Type B pancreatic cell (in vitro differentiated cells): ENCODE measurements around the gene CFAP74. TPM values are rescaled to one million over a fixed set of nuclear protein-coding genes. Genes with fewer than 3 reads are reported as not detected.

Experiments
- DNase-seq: peaks from one replicate; pipeline ENCODE4 v3.0.0; 2021; ENCODE audit warnings: mixed read lengths; ENCODE audit not compliant: unreplicated experiment; ENCODE audit errors: extremely low spot score
- H3K27ac Mint-ChIP-seq: 2 replicates; pipeline ENCODE4 v1.8.0; 2021; ENCODE audit warnings: mild to moderate bottlenecking, mixed read lengths
- H3K27me3 Mint-ChIP-seq: 2 replicates; pipeline ENCODE4 v1.8.0; 2021; ENCODE audit warnings: mixed read lengths
- H3K36me3 Mint-ChIP-seq: 2 replicates; pipeline ENCODE4 v1.8.0; 2021; ENCODE audit warnings: mixed read lengths
- H3K4me1 Mint-ChIP-seq: one replicate; pipeline ENCODE4 v1.8.0; 2021; ENCODE audit warnings: mixed read lengths; ENCODE audit not compliant: unreplicated experiment
- H3K4me3 Mint-ChIP-seq: 2 replicates; pipeline ENCODE4 v1.8.0; 2021; ENCODE audit warnings: mild to moderate bottlenecking, mixed read lengths
- H3K9me3 Mint-ChIP-seq: 2 replicates; pipeline ENCODE4 v1.8.0; 2021; ENCODE audit warnings: mixed read lengths
- total RNA-seq: library from RNA; stranded (reverse); gene quantifications from 2 replicates; pipeline ENCODE4 v1.2.1, GENCODE V29; 2021; ENCODE audit warnings: low replicate concordance
- TF ChIP-seq, protein P1 (sequence below): fragments of 200-600 bp; sonication (generic); conservative IDR thresholded peaks from 2 replicates; pipeline ENCODE4 v1.5.0; 2021; ENCODE audit warnings: antibody characterized with exemption, mild to moderate bottlenecking

Gene CFAP74
- total RNA-seq, 1 donor from 2014 or later = 1.5 TPM

DNA sequence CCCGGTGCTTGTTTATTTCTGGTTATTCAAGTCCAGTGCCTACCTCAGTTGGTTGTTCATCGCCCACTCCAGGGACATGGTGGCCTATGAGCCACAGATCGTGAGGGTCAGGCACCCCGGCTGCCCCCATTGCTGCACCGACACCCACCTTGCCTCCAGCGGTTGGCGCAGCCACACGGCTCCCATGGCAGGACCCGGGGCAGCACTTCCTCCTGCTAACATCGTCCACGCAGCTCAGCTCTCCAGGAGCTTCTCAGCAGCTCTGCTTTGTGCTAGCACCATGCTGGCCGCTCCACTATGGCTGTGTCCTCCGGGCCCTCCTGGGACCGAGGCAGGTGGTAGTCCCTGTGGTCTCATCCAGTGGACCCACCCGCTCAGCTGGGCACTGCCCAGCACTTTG lies 32.7 kb upstream of the CFAP74 start:
- H3K4me1 Mint-ChIP-seq = no peaks in the 10 kb centered on the region
- no peaks in the 10 kb centered on the region for H3K9me3 Mint-ChIP-seq
- no peak overlapping the region for H3K27ac Mint-ChIP-seq
- no peak overlapping the region for H3K4me3 Mint-ChIP-seq
- TF ChIP-seq, protein P1, sequence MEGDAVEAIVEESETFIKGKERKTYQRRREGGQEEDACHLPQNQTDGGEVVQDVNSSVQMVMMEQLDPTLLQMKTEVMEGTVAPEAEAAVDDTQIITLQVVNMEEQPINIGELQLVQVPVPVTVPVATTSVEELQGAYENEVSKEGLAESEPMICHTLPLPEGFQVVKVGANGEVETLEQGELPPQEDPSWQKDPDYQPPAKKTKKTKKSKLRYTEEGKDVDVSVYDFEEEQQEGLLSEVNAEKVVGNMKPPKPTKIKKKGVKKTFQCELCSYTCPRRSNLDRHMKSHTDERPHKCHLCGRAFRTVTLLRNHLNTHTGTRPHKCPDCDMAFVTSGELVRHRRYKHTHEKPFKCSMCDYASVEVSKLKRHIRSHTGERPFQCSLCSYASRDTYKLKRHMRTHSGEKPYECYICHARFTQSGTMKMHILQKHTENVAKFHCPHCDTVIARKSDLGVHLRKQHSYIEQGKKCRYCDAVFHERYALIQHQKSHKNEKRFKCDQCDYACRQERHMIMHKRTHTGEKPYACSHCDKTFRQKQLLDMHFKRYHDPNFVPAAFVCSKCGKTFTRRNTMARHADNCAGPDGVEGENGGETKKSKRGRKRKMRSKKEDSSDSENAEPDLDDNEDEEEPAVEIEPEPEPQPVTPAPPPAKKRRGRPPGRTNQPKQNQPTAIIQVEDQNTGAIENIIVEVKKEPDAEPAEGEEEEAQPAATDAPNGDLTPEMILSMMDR = no peak
- H3K36me3 Mint-ChIP-seq = no peaks in the 10 kb centered on the region
- DNase-seq = no peak
- peaks cover 13% of the 10 kb centered on the region for H3K27me3 Mint-ChIP-seq

DNA sequence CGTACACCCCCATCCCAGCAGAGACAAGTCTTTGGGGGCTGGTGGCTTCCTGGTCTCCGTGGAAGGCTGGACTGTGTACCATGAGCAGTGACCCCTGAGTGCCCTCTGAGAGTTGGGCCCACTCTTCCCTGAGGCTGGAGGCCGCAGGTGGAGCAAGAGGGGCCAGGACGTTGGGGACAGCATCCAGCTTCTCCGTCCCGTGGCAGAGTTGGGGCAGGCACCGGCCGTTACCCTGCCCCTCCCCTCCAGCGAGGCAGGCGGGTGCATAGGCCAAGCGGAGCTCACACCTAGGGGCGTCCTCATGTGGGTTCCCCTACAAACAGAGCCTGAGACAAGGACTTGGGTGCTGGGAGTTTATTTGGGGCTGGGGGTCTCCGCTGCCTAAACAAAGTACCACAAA lies 29.6 kb upstream of the CFAP74 start:
- no peak for DNase-seq
- Mint-ChIP-seq H3K4me3 (no peak overlapping the region), H3K27ac (no peak overlapping the region), H3K27me3 (peaks cover 6% of the 10 kb centered on the region), H3K4me1 (no peaks in the 10 kb centered on the region), H3K9me3 (no peaks in the 10 kb centered on the region), H3K36me3 (no peaks in the 10 kb centered on the region)
- TF ChIP-seq, protein P1 = no peak

DNA sequence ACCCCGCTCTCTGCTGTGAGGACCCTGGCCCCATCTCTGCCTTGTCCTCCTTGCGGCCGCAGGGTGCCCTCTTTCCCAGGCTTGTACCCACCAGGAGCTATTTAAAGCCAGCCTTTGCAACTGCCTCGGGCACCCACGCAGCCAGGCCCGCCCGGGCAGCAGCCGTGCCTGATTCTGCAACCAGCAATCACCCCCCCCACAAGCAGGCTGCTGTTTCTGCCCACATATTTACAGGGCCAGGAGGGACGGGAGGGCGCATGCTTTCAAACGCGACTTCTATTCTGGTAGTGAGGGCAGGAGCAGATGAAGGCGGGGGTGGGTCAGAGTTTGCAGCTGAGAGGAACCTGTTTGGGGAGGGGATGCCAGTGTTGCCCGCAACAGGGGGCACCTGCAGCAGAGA lies 29.2 kb upstream of the CFAP74 start:
- TF ChIP-seq, protein P1 = no peak
- Mint-ChIP-seq H3K4me3 (no peak overlapping the region), H3K27ac (no peak overlapping the region), H3K9me3 (no peaks in the 10 kb centered on the region), H3K36me3 (no peaks in the 10 kb centered on the region), H3K27me3 (peaks cover 5% of the 10 kb centered on the region), H3K4me1 (no peaks in the 10 kb centered on the region)
- no peak for DNase-seq

- H3K27me3 Mint-ChIP-seq = peaks cover 9% of the 10 kb centered on the region
- TF ChIP-seq, protein P1 = no peak
- no peak overlapping the region for H3K27ac Mint-ChIP-seq
- H3K4me3 Mint-ChIP-seq = no peak overlapping the region
- no peaks in the 10 kb centered on the region for H3K36me3 Mint-ChIP-seq
- no peak for DNase-seq
- no peaks in the 10 kb centered on the region for H3K4me1 Mint-ChIP-seq
- no peaks in the 10 kb centered on the region for H3K9me3 Mint-ChIP-seq
These were observed 28.3 kb upstream of the CFAP74 start for GRCh38 chr1:2031546-2032540.

- Mint-ChIP-seq H3K27me3 (peaks cover 9% of the 10 kb centered on the region), H3K9me3 (no peaks in the 10 kb centered on the region), H3K27ac (no peak overlapping the region), H3K36me3 (no peaks in the 10 kb centered on the region), H3K4me1 (no peaks in the 10 kb centered on the region), H3K4me3 (no peak overlapping the region)
- TF ChIP-seq, protein P1 = no peak
- no peak for DNase-seq
These were observed 26.7 kb upstream of the CFAP74 start for GRCh38 chr1:2030076-2030871.
